HEK293 (cell line): ENCODE measurements around the gene ELK4.

Experiments used
- CTCF ChIP-seq: fragments of 450-650 bp; formaldehyde crosslinking; IDR thresholded peaks from 2 replicates; pipeline ENCODE4 v1.5.1; 2016; ENCODE audit warnings: missing biosample characterization, missing genetic modification characterization
- GLI4 ChIP-seq: fragments of 450-650 bp; formaldehyde crosslinking; IDR thresholded peaks from 2 replicates; pipeline ENCODE4 v1.5.1; 2016; ENCODE audit warnings: missing biosample characterization, missing genetic modification characterization
- PBX3 ChIP-seq: sonication (generic); formaldehyde crosslinking; IDR thresholded peaks from 2 replicates; pipeline ENCODE4 v1.8.1; 2022; ENCODE audit warnings: mild to moderate bottlenecking, moderate library complexity, missing genetic modification reagents
- TCF7L2 ChIP-seq: IDR thresholded peaks from 2 replicates; pipeline ENCODE4 v1.6.1; 2011; ENCODE audit warnings: low read depth, mild to moderate bottlenecking, inconsistent platforms, low read length, moderate library complexity, borderline replicate concordance
- ZFHX2 ChIP-seq: fragments of 450-650 bp; formaldehyde crosslinking; conservative IDR thresholded peaks from 2 replicates; pipeline ENCODE4 v1.5.1; 2016; ENCODE audit warnings: missing biosample characterization, missing genetic modification characterization

GRCh38 chr1:205593532-205593931 is 38.3 kb downstream of the ELK4 start:
- TF ChIP-seq PBX3 (CRISPR knock-in tag) (no peak), ZFHX2 (no peak), TCF7L2 (no peak), CTCF (no peak), GLI4 (no peak)
